ENCODE results near the gene PPP2R5C.

- TF ChIP-seq CTCF (IDR thresholded peaks at IDR 0.05) (no peak), TCF7L2 (IDR thresholded peaks at IDR 0.05; ENCODE audit: low read depth, low read length) (no peak), SIN3A (IDR thresholded peaks at IDR 0.05; ENCODE audit: borderline replicate concordance, insufficient read depth, low read depth, low read length) (no peak), REST (IDR thresholded peaks at IDR 0.05; ENCODE audit: insufficient read depth in 1 of 2, low read depth in 2 of 2, low read length in 1 of 2) (no peak), POLR2AphosphoS5 (IDR thresholded peaks at IDR 0.05; ENCODE audit: low read depth, low read length) (no peak)
These were observed 126.7 kb downstream of the PPP2R5C start for GRCh38 chr14:101888182-101888581.
